GM19025 (cell line): ENCODE results near the gene SARDH.

ENCODE experiments used
- ATAC-seq: cut with Tn5 transposase; IDR thresholded peaks from one replicate; pipeline ENCODE4 v1.9.1; 2021; ENCODE audit warnings: mild to moderate bottlenecking, low read depth, moderate library complexity; ENCODE audit not compliant: unreplicated experiment

SARDH gene

DNA sequence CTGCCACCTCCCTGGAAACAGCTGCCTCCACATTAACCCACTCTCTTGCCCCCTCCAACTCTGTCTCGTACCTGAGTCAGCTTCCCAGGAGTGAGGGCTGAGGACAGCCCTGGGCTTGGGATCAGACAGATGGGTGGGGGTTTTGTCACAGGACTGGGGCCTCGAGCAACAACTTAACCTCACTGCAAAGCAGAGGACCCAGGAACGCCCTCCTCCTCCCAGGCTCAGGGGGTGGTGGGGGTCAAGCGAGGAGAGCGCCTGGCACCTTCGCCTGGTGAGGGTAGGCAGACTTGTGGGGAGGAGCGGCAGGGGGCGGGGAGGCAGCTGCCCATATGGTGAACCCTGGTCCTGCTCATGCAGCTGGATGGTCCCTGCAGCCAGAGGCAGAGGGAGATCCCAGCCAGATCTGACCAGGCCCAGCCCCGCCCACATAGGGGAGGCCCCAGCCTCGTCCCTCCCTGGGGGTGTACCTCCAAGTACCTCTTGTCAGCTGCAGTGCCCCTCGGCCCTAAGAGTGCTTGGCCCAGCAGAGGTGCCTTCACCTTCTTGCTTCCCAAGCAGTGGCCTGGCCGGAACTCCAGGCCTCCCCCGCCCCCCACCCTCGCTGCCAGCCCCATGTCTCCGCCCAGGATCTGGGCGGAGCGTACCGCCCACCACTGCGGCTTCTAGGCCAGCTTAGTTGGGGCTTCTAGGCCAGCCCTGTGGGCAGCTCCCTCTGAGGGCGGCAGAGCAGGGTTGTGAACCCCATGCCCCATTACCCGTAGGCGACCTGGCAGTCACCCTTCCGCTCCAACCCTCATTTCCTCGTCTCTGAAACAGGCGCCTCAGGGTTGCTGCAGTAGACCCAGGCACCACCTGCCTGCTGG is at the start of gene SARDH:
Gene SARDH, minus strand, starts transcription at position 579 of the 866 bp plus-strand sequence. CDS start 4,179 bp downstream, outside the sequence.
- no peak for ATAC-seq

DNA sequence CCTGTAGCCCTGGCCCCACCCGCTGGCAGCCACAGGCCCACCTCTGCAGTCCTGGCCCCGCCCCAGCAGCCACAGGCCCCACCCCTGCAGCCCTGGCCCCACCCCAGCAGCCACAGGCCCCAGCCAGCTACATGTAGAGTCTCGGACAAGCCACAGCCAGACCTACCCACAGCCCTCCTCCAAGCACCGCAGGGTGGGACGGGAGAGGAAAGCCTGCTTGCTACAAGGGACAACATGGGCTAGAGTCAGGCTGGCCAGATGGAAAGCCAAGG is 49.5 kb upstream of the SARDH start:
- no peak for ATAC-seq

GRCh38 chr9:133786907-133787753 is 49.0 kb upstream of the SARDH start:
- ATAC-seq, result no peak

GRCh38 chr9:133786371-133786753 is 48.2 kb upstream of the SARDH start:
- ATAC-seq, result no peak

DNA sequence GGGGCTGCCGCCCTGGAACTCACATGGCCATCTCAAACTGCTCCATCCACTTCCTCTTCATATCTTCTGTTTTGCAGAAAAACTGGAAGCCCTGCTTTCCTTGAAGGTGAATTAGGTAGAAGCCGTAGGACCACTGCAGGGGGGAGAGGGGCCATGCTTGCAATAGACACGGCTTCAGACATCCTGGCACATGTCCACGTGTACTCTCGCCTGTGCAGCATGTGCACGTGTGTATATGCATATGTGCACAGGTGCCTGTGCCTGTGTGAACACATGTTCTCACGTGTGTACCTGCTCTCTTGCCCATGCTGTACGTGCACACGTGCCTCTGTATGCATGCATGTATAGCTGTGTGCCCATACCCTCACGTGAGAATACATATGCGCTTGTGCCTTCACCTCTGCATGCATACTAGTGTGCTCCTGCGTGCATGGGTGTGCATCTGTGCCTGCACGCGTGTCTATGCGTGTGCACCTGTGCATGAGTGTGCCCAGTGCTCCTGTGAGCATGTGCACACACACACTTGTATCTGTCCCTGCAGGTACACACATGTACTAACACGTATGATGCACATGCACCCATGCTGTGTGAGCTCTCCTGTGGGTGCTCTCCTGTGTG is 47.7 kb upstream of the SARDH start:
- ATAC-seq, result no peak

DNA sequence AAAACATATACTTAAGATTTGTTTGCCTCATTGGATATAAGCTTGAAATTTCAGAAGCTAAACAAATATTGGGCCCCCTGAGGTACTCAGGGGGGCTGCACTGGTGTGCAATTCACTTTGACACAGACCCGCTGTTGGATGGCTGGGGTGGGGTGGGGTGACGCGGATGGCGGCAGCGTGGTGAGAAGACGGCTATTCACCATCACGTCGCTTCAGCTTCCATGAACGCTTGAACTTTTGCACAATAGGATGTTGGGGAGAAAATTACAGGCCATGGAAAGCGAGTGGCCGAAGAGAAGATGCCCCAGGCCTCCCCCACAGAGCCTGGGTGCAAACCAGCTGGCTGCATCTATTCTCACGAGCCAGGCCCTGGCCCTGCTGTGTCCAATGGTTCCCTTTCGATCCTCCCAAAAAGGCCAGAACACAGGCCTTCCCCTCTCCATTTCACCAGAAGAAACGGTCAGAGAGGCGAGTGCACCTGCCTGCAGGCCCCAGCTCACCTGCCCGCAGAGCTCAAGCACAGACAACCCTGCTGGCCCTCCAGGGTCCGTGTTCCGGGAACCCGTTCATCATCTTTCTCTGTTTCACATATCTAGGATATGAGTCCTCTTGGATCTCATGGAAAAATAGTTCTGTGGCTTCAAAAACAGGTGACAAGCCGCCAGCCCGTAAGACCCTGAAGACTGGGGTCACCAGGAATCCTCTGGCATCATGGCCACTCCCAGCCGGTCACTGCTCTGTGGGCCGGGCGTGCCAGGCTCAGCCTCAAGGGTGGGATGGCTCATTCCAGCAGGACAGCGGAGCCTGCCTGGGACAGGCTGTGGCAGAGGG is 46.8 kb upstream of the SARDH start:
- no peak for ATAC-seq

GRCh38 chr9:133783331-133783731 is 45.2 kb upstream of the SARDH start:
- ATAC-seq, result no peak

GRCh38 chr9:133782157-133783130 is 44.3 kb upstream of the SARDH start:
- no peak for ATAC-seq

DNA sequence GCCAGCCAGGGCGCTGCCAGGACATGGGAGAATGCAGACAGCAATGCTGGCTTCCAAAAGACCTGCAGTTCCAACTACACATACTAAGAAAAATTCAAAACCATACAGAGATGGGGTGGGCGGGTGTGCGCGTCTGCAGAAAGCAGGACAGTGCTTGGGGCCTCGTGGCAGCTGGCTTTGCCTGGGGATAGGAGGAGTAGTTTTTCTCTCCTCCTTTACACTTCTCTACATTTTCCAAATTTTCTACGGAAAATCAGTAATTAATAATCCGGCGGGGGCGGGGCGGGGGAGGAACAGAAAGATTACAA is 43.6 kb upstream of the SARDH start:
- ATAC-seq, result no peak

DNA sequence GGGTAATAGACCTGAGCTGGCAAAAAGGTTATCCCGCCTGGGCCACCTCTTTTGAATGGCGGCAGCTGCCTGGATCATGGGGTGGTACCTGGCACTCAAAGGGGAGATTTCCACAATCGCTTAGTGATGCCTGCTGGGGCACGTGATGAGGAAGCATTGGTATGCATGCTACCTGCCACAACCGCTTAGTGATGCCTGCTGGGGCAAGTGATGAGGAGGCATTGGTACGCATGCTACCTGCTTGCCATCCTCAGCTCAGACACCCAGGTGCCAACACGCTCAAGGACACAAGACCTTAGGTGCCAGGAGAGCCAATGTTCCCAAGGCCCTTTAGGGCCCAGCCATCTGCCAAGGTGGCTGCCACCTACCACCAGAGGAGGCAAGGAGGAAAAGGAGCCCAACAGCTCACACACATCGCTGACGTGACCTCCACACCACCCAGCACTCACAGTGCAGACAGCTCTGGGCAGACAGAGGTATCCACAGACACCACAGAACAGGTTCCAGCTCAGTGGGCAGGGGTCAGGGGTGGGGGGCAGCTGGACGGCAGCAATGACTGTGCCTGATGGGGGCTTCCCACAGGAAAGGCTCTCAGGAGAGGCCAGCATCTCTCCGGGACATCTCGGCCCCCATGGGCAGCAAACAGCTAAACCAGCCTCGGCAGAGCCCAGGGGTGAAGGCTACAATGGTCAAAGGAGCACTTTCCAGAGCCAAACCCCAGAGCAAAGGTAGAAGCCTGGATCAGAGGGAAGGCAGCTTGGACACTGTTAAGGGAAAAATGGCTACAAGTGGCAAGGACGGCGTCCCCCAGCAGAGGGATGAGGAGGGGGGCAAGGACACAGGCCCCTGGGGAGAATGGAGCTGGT is 43.0 kb upstream of the SARDH start:
- no peak for ATAC-seq

- no peak for ATAC-seq
These were observed 42.3 kb upstream of the SARDH start for GRCh38 chr9:133780404-133780945.

DNA sequence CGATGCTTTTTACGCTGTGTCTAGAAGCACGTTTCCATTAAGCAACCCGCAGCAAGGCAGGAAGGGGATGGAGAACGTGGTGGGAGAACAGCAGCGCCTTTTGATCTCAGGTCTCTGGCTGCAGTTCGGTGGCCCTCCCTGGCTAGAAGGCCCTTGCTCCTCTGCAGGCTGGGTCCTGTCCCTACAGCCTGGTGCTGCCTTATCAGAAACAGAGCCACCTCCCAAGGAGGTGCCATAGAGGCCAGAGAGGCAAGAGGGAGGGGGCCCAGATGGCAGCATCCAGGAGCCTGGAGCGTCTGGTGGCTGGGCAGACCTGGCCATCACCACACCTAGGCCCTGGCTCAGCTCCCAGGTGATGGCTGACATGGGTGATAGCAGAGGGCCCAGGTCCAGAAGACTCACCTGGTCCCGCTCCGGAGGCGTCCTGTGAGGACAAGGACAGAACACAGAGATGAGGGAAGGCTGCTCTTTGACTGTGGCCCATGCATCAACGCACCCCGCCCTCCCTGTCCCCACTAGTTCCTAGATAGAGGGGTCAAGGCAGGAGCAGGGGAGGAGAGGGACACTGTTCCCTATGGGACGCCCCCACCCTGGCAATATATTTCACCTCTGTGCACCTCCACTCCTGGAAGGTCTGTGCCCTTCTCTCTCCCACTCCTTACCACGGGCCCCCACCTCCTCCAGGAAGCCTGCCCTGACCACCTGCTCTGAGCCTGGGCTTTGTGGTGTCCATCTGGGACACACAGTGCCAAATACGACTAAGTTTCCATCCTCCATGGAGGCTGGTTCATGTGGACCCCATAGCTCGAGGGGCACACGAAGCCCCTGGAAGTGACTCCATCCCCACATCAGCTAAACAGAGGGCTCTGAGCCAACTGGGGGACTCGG is 41.6 kb upstream of the SARDH start:
- ATAC-seq, result no peak

DNA sequence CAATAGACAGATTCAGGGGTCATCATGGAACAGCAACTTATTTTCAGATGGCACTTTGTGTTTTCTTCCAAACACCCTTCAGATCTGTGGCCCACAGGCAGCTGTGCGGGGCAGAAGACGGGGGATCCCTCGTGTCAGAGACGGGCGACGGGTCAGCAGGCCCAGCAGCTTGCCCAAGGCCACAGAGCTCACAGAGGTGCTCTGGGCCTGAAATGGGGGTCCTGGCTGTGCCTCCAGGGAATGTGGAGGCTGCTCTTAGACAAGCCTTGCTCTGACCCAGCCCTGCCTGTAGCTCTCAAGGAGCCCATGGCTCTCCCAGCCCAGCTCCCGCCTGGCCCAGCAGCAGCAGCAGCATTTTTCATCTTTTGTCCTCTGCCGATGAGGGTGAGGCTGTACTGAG is 40.9 kb upstream of the SARDH start:
- no peak for ATAC-seq

GRCh38 chr9:133778336-133779013 is 40.3 kb upstream of the SARDH start:
- no peak for ATAC-seq

DNA sequence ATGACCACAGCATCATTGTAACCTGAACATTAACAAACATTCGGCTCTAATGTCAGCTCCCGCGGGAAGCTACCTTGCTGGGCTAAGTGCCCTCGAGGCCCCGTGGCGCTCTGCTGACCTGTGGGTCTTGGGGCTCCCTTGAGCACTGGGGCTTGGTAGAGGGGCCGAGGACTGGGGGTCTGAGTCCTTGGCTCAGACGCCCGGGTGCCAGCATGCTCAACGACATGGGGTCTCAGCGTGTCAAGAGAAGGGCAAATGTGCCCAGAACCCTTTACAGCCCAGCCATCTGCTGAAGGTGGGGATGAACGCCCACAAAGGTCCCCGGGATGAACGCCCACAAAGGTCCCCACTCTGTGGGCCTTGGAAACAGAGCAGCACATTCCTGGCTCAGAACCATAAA is 39.7 kb upstream of the SARDH start:
- ATAC-seq, result no peak

DNA sequence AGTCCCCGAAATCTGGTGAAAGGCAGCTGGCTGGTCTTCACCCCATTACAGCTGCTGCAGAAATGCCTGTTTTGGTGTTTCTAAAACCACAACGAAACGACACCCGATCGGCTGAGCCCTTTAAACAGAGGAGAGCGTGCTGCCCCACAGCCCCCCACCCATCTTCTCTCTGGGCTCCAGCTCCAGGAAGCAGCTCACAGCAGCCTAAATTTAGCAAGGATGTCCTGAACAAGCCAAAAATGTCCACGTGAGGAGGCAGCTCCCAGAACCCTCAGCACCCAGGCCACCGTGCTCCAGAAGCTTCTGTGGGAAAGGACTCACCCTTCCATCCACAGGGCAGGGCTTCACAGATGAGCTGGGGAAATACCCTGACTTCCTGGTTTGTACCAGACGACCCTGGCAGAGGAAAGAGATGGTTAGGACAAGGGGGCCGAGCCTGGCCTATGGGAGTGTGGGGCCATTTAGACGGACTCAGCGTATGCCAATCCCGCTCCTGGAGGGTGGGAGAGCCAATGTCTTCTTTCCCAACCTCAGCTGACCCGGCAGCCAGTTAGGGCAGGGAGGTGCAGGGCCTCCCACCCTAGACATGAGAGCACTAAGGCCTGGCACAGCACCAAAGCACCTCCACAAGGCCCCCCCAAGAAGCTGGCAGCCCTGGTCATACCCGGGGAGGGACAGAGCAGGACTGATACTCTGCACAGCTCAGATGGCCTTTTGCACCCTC is 39.1 kb upstream of the SARDH start:
- no peak for ATAC-seq
